ENCODE measurements around the gene WDR11.

GRCh38 chr10:120823266-120823665 is 27.9 kb upstream of the WDR11 start:
- TF ChIP-seq YY1 (IDR thresholded peaks at IDR 0.05; ENCODE audit: insufficient read depth, insufficient read length) (no peak), ZNF274 (IDR thresholded peaks at IDR 0.05; ENCODE audit: low read depth, low read length) (no peak), SUZ12 (IDR thresholded peaks at IDR 0.05; ENCODE audit: extremely low read depth, insufficient read depth, insufficient read length) (no peak)

Measured in NT2/D1 (cell line).